HepG2 (cell line): ENCODE measurements around the gene UBXN1. TPM values are rescaled to one million over a fixed set of nuclear protein-coding genes. Genes with fewer than 3 reads are reported as not detected.
A peak's percentile ranks its signal among the peaks of the same experiment; 100 is the strongest.

ENCODE experiments used
- AKAP8 ChIP-seq: sonication (generic); formaldehyde crosslinking; IDR thresholded peaks from 2 replicates; pipeline ENCODE4 v1.5.1; 2020; ENCODE audit warnings: mild to moderate bottlenecking, missing genetic modification reagents
- KDM3A ChIP-seq: IDR thresholded peaks from 2 replicates; pipeline ENCODE4 v1.6.1; 2018; ENCODE audit warnings: low read depth, missing compliant biosample characterization
- RXRB ChIP-seq: IDR thresholded peaks from 2 replicates; pipeline ENCODE4 v1.6.1; 2016; ENCODE audit warnings: borderline replicate concordance, missing genetic modification reagents, missing compliant biosample characterization
- SALL2 ChIP-seq: sonication (generic); formaldehyde crosslinking; IDR thresholded peaks from 2 replicates; pipeline ENCODE4 v1.8.1; 2023; ENCODE audit warnings: mild to moderate bottlenecking, missing genetic modification reagents, inconsistent platforms
- SMAD3 ChIP-seq: sonication (generic); formaldehyde crosslinking; IDR thresholded peaks from 2 replicates; pipeline ENCODE4 v1.4.0; 2020; ENCODE audit warnings: missing genetic modification reagents
- TIGD3 ChIP-seq: sonication (generic); formaldehyde crosslinking; IDR thresholded peaks from 2 replicates; pipeline ENCODE4 v1.5.1; 2020; ENCODE audit warnings: mild to moderate bottlenecking, missing genetic modification reagents, borderline replicate concordance
- WIZ ChIP-seq: sonication (generic); formaldehyde crosslinking; IDR thresholded peaks from 2 replicates; pipeline ENCODE4 v1.5.1; 2020; ENCODE audit warnings: mild to moderate bottlenecking, missing genetic modification reagents
- YEATS4 ChIP-seq: sonication (generic); formaldehyde crosslinking; IDR thresholded peaks from 2 replicates; pipeline ENCODE4 v1.4.0; 2020; ENCODE audit warnings: missing genetic modification reagents, borderline replicate concordance
- ZNF12 ChIP-seq: sonication (generic); formaldehyde crosslinking; IDR thresholded peaks from 2 replicates; pipeline ENCODE4 v1.5.0; 2020; ENCODE audit warnings: missing genetic modification reagents
- ZNF121 ChIP-seq: sonication (generic); formaldehyde crosslinking; IDR thresholded peaks from 2 replicates; pipeline ENCODE4 v1.5.0; 2020; ENCODE audit warnings: mild to moderate bottlenecking, missing genetic modification reagents
- ZNF124 ChIP-seq: sonication (generic); formaldehyde crosslinking; IDR thresholded peaks from 2 replicates; pipeline ENCODE4 v1.4.0; 2020; ENCODE audit warnings: missing genetic modification reagents
- ZNF143 ChIP-seq: sonication (generic); formaldehyde crosslinking; IDR thresholded peaks from 2 replicates; pipeline ENCODE4 v1.4.0; 2020; ENCODE audit warnings: missing genetic modification reagents
- ZNF263 ChIP-seq: sonication (generic); formaldehyde crosslinking; IDR thresholded peaks from 2 replicates; pipeline ENCODE4 v1.4.0; 2020; ENCODE audit warnings: missing genetic modification reagents
- ZNF329 ChIP-seq: sonication (generic); formaldehyde crosslinking; IDR thresholded peaks from 2 replicates; pipeline ENCODE4 v1.9.0; 2021; ENCODE audit warnings: low read depth, mild to moderate bottlenecking, missing genetic modification reagents
- ZNF382 ChIP-seq: sonication (generic); formaldehyde crosslinking; IDR thresholded peaks from 2 replicates; pipeline ENCODE4 v1.5.0; 2020; ENCODE audit warnings: missing genetic modification reagents, mild to moderate bottlenecking, borderline replicate concordance
- ZNF781 ChIP-seq: sonication (generic); formaldehyde crosslinking; IDR thresholded peaks from 2 replicates; pipeline ENCODE4 v1.5.1; 2020; ENCODE audit warnings: borderline replicate concordance, mild to moderate bottlenecking, missing genetic modification reagents; ENCODE audit errors: not compliant biosample characterization
- polyA plus RNA-seq, 8 experiments: library from polyadenylated mRNA; depleted of rRNA in 3 of 8; stranded (reverse) in 7 of 8; unstranded in 1 of 8; fragments of >200 nt; fragmentation: Illumina TruSeq in 4 of 8; extraction: Trizol in 4 of 8; gene quantifications; 2 replicates each; pipeline versions ENCODE4 v1.2.1 to v1.2.3, GENCODE V29; 2011 to 2016; ENCODE audit warnings: low read depth in 4 of 8, missing spikeins in 1 of 8, mixed read lengths in 1 of 8; ENCODE audit not compliant: insufficient read depth in 1 of 8
- total RNA-seq, 5 experiments: library from RNA; depleted of rRNA; stranded (reverse); fragments of >200 nt; fragmentation: Illumina TruSeq; extraction: Trizol; gene quantifications; 2 replicates each; pipeline ENCODE4 v1.2.3, GENCODE V29; 2016; ENCODE audit warnings: low read depth in 1 of 5
- TF ChIP-seq, protein P1 (sequence below): sonication (generic); formaldehyde crosslinking; IDR thresholded peaks from 2 replicates; pipeline ENCODE4 v1.8.0; 2022; ENCODE audit warnings: mild to moderate bottlenecking, missing genetic modification reagents; ENCODE audit not compliant: insufficient replicate concordance
- TF ChIP-seq, protein P2 (sequence below): sonication (generic); formaldehyde crosslinking; IDR thresholded peaks from 2 replicates; pipeline ENCODE4 v1.4.0; 2020; ENCODE audit warnings: mild to moderate bottlenecking, low read depth, missing genetic modification reagents
- TF ChIP-seq, protein P3 (sequence below): sonication (generic); formaldehyde crosslinking; IDR thresholded peaks from 2 replicates; pipeline ENCODE4 v1.4.0; 2020; ENCODE audit warnings: mild to moderate bottlenecking, missing genetic modification reagents, borderline replicate concordance

The UBXN1 gene
- total and polyA plus RNA-seq, 2 of the 13 experiments (the other 11 are each of a cell fraction or from before 2014, with no cell fraction given), result 47.5 to 52.4 TPM

DNA sequence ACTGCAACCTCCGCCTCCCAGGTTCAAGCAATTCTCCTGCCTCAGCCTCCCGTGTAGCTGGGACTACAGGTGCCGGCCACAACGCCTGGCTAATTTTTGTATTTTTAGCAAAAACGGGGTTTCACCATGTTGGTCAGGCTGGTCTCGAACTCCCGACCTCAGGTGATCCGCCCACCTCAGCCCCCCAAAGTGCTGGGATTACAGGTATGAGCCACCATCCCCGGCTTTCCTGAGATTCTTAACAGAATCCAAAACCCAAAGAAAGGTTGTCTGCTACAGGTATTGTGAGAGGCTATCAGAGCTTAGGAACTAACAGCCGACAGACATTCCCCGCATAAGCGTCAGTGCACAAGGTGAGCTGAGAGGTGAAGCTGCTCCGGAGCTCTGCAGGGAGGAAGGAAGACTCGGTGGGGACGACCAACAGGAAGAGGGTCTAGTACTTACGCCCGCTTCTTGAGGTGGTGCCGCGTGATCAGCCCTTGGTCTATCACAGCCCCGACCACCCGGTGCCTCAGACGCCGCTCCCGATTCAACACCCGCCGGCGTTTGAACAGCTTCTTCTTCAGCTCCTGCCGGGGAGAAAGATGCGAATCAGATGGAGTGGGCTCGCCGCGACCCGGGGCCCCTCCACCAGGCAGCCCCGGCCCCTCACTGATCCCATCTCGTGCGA lies 14.3 kb downstream of the UBXN1 start (continued):
- TF ChIP-seq ZNF124 (CRISPR knock-in tag) (peak; percentile 28; the same call in 1 of the 2 replicates), ZNF121 (CRISPR knock-in tag) (0 out of 2 replicates have a peak, but pooled peaks have one; percentile 19), ZNF781 (CRISPR knock-in tag) (peak; percentile 24), ZNF143 (CRISPR knock-in tag) (peak; percentile 52; the same call in 1 of the 2 replicates), ZNF329 (CRISPR knock-in tag) (0 out of 2 replicates have a peak, but pooled peaks have one; percentile 29), SMAD3 (0 out of 2 replicates have a peak, but pooled peaks have one; percentile 0), WIZ (CRISPR knock-in tag) (0 out of 2 replicates have a peak, but pooled peaks have one; percentile 50), AKAP8 (CRISPR knock-in tag) (0 out of 2 replicates have a peak, but pooled peaks have one; percentile 0), SALL2 (CRISPR knock-in tag) (peak; percentile 44; the same call in 1 of the 2 replicates), RXRB (CRISPR knock-in tag) (no peak), ZNF263 (CRISPR knock-in tag) (peak; percentile 68), KDM3A (CRISPR knock-in tag) (peak; percentile 7; the same call in 1 of the 2 replicates), ZNF12 (no peak), YEATS4 (CRISPR knock-in tag) (0 out of 2 replicates have a peak, but pooled peaks have one; percentile 37), ZNF382 (CRISPR knock-in tag) (no peak), TIGD3 (0 out of 2 replicates have a peak, but pooled peaks have one; percentile 11)
- TF ChIP-seq, protein P1, sequence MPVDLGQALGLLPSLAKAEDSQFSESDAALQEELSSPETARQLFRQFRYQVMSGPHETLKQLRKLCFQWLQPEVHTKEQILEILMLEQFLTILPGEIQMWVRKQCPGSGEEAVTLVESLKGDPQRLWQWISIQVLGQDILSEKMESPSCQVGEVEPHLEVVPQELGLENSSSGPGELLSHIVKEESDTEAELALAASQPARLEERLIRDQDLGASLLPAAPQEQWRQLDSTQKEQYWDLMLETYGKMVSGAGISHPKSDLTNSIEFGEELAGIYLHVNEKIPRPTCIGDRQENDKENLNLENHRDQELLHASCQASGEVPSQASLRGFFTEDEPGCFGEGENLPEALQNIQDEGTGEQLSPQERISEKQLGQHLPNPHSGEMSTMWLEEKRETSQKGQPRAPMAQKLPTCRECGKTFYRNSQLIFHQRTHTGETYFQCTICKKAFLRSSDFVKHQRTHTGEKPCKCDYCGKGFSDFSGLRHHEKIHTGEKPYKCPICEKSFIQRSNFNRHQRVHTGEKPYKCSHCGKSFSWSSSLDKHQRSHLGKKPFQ, result no peak
- TF ChIP-seq, protein P2, sequence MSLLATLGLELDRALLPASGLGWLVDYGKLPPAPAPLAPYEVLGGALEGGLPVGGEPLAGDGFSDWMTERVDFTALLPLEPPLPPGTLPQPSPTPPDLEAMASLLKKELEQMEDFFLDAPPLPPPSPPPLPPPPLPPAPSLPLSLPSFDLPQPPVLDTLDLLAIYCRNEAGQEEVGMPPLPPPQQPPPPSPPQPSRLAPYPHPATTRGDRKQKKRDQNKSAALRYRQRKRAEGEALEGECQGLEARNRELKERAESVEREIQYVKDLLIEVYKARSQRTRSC (CRISPR knock-in tag), result no peak
- TF ChIP-seq, protein P3, sequence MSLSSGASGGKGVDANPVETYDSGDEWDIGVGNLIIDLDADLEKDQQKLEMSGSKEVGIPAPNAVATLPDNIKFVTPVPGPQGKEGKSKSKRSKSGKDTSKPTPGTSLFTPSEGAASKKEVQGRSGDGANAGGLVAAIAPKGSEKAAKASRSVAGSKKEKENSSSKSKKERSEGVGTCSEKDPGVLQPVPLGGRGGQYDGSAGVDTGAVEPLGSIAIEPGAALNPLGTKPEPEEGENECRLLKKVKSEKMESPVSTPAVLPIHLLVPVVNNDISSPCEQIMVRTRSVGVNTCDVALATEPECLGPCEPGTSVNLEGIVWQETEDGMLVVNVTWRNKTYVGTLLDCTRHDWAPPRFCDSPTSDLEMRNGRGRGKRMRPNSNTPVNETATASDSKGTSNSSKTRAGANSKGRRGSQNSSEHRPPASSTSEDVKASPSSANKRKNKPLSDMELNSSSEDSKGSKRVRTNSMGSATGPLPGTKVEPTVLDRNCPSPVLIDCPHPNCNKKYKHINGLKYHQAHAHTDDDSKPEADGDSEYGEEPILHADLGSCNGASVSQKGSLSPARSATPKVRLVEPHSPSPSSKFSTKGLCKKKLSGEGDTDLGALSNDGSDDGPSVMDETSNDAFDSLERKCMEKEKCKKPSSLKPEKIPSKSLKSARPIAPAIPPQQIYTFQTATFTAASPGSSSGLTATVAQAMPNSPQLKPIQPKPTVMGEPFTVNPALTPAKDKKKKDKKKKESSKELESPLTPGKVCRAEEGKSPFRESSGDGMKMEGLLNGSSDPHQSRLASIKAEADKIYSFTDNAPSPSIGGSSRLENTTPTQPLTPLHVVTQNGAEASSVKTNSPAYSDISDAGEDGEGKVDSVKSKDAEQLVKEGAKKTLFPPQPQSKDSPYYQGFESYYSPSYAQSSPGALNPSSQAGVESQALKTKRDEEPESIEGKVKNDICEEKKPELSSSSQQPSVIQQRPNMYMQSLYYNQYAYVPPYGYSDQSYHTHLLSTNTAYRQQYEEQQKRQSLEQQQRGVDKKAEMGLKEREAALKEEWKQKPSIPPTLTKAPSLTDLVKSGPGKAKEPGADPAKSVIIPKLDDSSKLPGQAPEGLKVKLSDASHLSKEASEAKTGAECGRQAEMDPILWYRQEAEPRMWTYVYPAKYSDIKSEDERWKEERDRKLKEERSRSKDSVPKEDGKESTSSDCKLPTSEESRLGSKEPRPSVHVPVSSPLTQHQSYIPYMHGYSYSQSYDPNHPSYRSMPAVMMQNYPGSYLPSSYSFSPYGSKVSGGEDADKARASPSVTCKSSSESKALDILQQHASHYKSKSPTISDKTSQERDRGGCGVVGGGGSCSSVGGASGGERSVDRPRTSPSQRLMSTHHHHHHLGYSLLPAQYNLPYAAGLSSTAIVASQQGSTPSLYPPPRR (CRISPR knock-in tag), result no peak
